A673 (cell line): ENCODE results near the gene KISS1.

Experiments
- CTCF ChIP-seq: fragments of 300-800, 200-600 bp; sonication (generic); conservative IDR thresholded peaks from 2 replicates; pipeline ENCODE4 v1.5.1; 2017; ENCODE audit warnings: low read depth, mild to moderate bottlenecking, antibody characterized with exemption, low read length, moderate library complexity, mixed read lengths
- EZH2 ChIP-seq: fragments of 200-600 bp; sonication (generic); IDR thresholded peaks from 2 replicates; pipeline ENCODE4 v1.6.1; 2017; ENCODE audit warnings: borderline replicate concordance, low read depth, mild to moderate bottlenecking, mixed read lengths, antibody characterized with exemption, low read length; ENCODE audit not compliant: poor library complexity, severe bottlenecking

GRCh38 chr1:204176049-204176448 is 20.2 kb downstream of the KISS1 start:
- TF ChIP-seq CTCF (no peak), EZH2 (no peak)
